Vagina (tissue), 2 donors: ENCODE data around the gene HECTD2.

Source experiments
- CTCF ChIP-seq, 3 experiments: fragments of 450-650 bp in 2 of 3; fragments of 200-600 bp in 1 of 3; sonication (generic) in 1 of 3; IDR thresholded peaks; one replicate each; pipeline ENCODE4 v1.5.1; 2017 to 2019; ENCODE audit warnings: antibody characterized with exemption in 3 of 3, mild to moderate bottlenecking in 2 of 3, moderate library complexity in 2 of 3
- POLR2A ChIP-seq, 2 donors: fragments of 450-650 bp; IDR thresholded peaks; one replicate each; pipeline ENCODE4 v1.6.1; 2017; ENCODE audit warnings: antibody characterized with exemption in 2 of 2, mild to moderate bottlenecking in 2 of 2, moderate library complexity in 2 of 2
- POLR2AphosphoS5 ChIP-seq, 2 donors: sonication (generic); formaldehyde crosslinking; IDR thresholded peaks; one replicate each; pipeline ENCODE4 v1.9.0; 2017; ENCODE audit warnings: antibody characterized with exemption in 2 of 2, mild to moderate bottlenecking in 2 of 2, low read depth in 1 of 2; ENCODE audit not compliant: insufficient read depth in 1 of 2

- no peak for TF ChIP-seq CTCF (IDR thresholded peaks at IDR 0.05)
- no peak for TF ChIP-seq POLR2A (IDR thresholded peaks at IDR 0.05)
- TF ChIP-seq POLR2AphosphoS5 (IDR thresholded peaks at IDR 0.05; ENCODE audit: insufficient read depth in 1 of 2, low read depth in 1 of 2), result no peak
These were observed 63.9 kb downstream of the HECTD2 start for GRCh38 chr10:91474009-91474408.
